Stimulated activated CD4-positive, alpha-beta T cell treated with anti-CD3 and anti-CD28 coated beads, Interleukin-2, amount 100 ng/mL, for 4 hours (primary cell): ENCODE data around the gene MYRIP.
"Not testable (repeated sequence)": the region's sequence is repeated elsewhere in the genome, so short reads cannot be mapped to it uniquely, and the experiment has no call there.

Source experiments
- DNase-seq: peaks from one replicate; pipeline ENCODE4 v3.0.0-alpha.2; 2020; ENCODE audit warnings: low read depth

Gene MYRIP

GRCh38 chr3:40237889-40238571, 428.6 kb downstream of the MYRIP start:
- no peak for DNase-seq

GRCh38 chr3:40240921-40241320, 431.5 kb downstream of the MYRIP start:
- DNase-seq = no peak

GRCh38 chr3:40242216-40242615, 432.8 kb downstream of the MYRIP start:
- no peak for DNase-seq

GRCh38 chr3:40242638-40243037, 433.2 kb downstream of the MYRIP start:
- DNase-seq = no peak

- DNase-seq = no peak
These were observed 433.6 kb downstream of the MYRIP start for GRCh38 chr3:40243056-40243455.

- no peak for DNase-seq
These were observed 438.5 kb downstream of the MYRIP start for GRCh38 chr3:40247714-40248454.

DNA sequence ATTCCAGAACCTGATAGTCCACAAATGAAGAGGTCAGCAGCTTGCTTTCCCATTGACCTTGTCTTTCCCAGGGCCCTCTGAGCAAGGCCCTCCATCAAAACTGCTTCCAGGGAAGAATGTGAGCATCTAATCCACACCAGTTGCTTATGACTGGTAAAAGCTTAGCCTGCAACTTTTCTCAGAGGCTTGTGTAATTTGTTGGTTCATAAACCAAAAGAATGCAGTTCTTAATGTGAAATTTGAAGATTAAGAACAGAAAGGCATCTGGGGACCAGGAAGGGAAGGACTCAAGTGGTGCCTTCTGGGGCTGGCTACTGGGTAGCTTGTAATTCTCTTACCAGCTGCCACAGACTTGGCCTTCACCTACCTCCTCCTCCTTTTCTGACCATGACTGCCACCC, 439.2 kb downstream of the MYRIP start:
- DNase-seq = no peak

GRCh38 chr3:40249168-40249567, 439.8 kb downstream of the MYRIP start:
- no peak for DNase-seq

DNA sequence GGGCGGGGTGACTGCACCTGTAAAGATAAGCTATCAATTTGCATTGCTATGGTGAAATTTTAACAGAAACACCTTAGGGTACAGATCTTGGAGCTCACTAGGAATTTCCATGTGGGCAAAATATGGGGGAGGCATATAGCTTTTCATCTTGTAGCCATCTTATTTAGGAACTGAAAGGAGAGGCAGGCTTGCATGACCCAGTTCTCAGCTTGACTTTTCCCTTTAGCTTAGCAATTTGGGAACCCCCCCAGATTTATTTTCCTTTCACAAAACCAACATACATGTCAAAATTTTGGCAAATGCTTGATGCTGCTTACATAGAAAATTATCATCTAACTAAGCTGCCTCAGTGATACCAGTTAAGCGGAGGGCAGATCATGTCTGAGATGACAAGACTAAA, 445.1 kb downstream of the MYRIP start:
- DNase-seq = no peak

DNA sequence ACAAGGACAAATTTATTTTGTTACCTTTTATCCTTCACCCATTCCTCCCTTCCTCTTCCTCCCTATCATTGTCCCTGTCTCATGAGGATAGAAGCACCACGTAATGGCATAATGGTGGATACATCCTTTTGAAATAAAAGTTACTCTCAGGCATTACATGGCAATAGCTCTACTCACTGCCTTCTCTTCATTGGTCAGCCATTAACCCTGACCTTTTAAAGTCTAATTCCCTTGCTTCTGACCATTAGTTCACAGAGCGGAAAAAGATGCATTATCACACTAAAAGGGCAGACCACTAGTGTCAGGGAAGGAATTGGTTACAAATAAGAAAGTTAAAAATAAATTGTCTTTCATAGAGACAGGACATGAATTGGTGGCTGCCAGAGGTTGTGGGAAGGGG, 445.5 kb downstream of the MYRIP start:
- no peak for DNase-seq

- no peak for DNase-seq
These were observed 446.1 kb downstream of the MYRIP start for GRCh38 chr3:40255532-40255931.

DNA sequence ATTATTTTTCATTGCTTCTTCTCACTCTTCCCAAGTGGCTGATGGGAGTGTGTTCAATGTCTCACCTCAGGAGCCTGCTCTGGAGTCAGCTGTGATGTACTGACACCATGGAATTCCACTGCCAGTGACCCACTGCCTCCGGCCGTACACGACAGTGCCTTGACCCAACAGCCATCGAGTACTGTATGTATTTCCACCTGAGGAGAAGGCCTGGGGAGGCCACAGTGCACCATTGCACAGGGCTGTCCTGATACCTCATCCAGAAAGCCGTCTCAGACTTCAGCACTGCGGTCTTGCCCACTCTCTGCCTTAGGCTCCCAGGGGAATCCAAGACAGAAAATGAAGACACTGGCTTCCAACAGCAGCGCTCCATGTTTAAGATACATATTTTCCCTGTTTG, 448.7 kb downstream of the MYRIP start:
- no peak for DNase-seq

GRCh38 chr3:40258555-40258954, 449.1 kb downstream of the MYRIP start:
- no peak for DNase-seq

GRCh38 chr3:40262331-40262730, 452.9 kb downstream of the MYRIP start:
- no peak for DNase-seq

DNA sequence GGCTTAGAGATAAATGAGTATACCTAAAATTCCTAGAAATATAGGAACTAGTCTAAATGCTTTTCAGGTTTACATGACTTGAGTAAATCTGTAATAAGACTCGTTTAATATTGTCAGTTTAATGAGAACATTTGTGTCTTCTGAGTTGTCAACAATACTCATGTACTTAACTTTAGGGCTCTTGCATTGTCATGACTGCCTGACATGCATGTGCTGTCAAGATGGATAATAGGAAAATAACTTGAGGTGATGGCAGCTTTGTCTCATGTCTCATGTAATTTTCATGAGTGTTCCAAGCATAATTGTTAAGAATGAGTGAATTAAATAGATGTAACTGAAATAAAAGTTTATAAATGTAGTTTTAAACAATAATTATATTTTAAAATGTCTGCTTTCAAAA, 455.0 kb downstream of the MYRIP start:
- no peak for DNase-seq

DNA sequence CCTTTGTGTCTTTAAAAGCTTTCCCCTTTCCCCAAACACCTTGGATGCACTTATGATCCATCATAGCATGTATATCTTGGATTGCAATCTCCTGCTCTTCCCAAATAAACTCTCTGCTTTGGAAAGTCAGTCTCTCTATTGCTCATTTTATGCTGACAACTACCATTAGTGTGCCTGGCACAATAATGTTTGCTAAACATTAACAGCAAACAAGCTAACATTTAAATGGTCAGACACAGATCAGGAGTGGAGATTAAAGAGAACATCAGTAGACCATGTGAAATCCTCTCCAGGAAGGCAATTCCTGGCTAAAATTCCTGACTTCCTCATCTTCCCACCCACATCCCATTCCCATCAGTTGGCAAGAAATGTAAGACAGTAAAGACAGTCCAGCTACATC, 455.8 kb downstream of the MYRIP start:
- DNase-seq = no peak

GRCh38 chr3:40267937-40268724, 458.7 kb downstream of the MYRIP start:
- DNase-seq = no peak

DNA sequence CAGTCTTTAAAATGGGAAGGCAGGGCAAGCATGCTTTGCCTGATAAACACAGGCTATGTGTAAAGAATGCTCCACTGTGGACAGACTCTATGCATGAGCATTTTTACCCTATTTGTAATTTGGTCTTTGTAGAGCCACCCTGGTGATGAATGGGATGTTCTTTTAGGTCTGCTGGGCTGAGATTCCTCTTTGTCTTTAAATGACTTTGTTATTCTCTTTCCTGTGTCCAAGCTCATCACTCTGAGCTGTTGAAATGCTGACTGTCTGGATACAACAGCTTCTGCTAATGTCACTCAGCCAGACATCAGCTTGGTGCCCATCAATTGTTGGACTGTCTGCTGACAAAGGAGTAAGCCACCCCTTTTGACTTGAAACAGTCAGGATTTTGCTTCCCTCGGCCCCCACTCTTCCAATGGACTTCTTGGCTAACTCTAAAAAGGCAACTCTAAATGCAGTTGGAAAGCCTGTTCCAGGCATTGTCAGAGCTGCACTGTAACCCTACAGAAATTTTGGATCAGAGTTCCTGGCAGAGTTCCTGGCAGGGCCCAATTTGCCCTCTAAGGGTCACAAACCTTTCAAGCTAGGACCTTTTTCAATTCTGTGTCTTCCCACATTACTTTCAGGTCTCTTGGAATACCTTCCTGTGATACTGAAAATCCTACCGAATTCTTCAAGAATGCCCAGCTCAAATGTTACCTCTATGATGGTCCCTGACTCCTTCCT, 459.6 kb downstream of the MYRIP start:
- no peak for DNase-seq

- no peak for DNase-seq
These were observed 469.4 kb downstream of the MYRIP start for GRCh38 chr3:40278791-40279190.

DNA sequence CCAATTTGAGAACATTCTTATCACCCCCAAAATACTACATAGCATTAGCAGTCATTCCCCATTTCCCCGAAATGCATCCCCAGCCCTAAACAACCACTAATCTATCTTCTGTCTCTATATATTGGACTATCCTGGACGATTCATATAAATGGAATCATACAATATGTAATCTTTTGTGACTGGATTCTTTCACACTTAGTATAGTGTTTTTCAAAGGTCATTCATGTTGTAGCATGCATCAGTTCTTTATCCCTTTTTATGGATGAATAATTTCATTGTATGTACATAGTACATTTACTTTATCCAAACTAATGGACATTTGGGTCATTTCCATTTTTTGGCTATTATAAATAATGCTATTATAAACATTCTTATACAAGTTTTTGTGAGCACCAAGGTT, 472.6 kb downstream of the MYRIP start:
- DNase-seq = no peak

DNA sequence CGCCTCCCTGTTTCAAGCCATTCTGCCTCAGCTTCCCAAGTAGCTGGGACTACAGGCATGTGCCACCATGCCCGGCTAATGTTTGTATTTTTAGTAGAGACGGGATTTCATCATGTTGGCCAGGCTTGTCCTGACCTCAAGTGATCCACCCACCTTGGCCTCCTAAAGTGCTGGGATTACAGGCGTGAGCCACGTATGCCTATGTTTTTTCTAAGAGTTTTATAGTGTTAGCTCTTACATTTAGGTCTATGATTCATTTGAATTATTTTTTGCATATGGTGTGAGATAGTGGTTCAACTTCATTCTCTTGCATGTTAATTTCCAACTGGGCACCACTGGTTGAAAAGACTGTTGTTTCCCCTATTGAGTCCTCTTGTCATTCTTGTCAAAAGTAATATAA, 473.6 kb downstream of the MYRIP start:
- not testable (repeated sequence) for DNase-seq

- DNase-seq = no peak
These were observed 477.8 kb downstream of the MYRIP start for GRCh38 chr3:40287248-40287647.
